ENCODE measurements around the gene GEMIN2.
A peak's percentile ranks its signal among the peaks of the same experiment; 100 is the strongest.
"Not testable (repeated sequence)": the region's sequence is repeated elsewhere in the genome, so short reads cannot be mapped to it uniquely, and the experiment has no call there.

GEMIN2 gene

GRCh38 chr14:39114073-39114838, at the start of gene GEMIN2:
TSS of gene GEMIN2 (plus strand) at chr14:39114323. CDS start at chr14:39114339, 16 bp downstream.
- Mint-ChIP-seq H3K4me3 (peak within 1 kb of the TSS; percentile 97), H3K9me3 (no peaks in the 10 kb centered on the region), H3K27me3 (no peaks in the 10 kb centered on the region), H3K4me1 (peaks cover 11% of the 10 kb centered on the region), H3K27ac (peak within 1 kb of the TSS; percentile 93), H3K36me3 (peaks cover 2% of the 10 kb centered on the region)
- ATAC-seq (ENCODE audit: low read depth) = peak; percentile 95
- peak; percentile 84 to 92 for DNase-seq (ENCODE audit: low spot score in 2 of 2)

GRCh38 chr14:39069169-39069805, 44.8 kb upstream of the GEMIN2 start:
- not testable (repeated sequence) for H3K27me3 Mint-ChIP-seq; H3K4me3 Mint-ChIP-seq; ATAC-seq (ENCODE audit: low read depth); H3K4me1 Mint-ChIP-seq; H3K27ac Mint-ChIP-seq; DNase-seq (ENCODE audit: low spot score in 2 of 2); H3K9me3 Mint-ChIP-seq
- H3K36me3 Mint-ChIP-seq = peaks cover 31% of the 10 kb centered on the region

- no peak for ATAC-seq (ENCODE audit: low read depth)
- Mint-ChIP-seq H3K9me3 (no peaks in the 10 kb centered on the region), H3K27ac (no peak overlapping the region), H3K36me3 (peaks cover 31% of the 10 kb centered on the region), H3K4me3 (no peak overlapping the region), H3K27me3 (no peaks in the 10 kb centered on the region), H3K4me1 (peaks cover 4% of the 10 kb centered on the region)
- DNase-seq (ENCODE audit: low spot score in 2 of 2) = no peak
Measured at GRCh38 chr14:39069923-39070322, 44.2 kb upstream of the GEMIN2 start.

- H3K9me3 Mint-ChIP-seq = no peaks in the 10 kb centered on the region
- H3K4me3 Mint-ChIP-seq = no peak overlapping the region
- no peaks in the 10 kb centered on the region for H3K27me3 Mint-ChIP-seq
- DNase-seq (ENCODE audit: low spot score in 2 of 2) (no peak), ATAC-seq (ENCODE audit: low read depth) (no peak)
- H3K27ac Mint-ChIP-seq = no peak overlapping the region
- peaks cover 4% of the 10 kb centered on the region for H3K4me1 Mint-ChIP-seq
- peaks cover 26% of the 10 kb centered on the region for H3K36me3 Mint-ChIP-seq
Measured at GRCh38 chr14:39071096-39071495, 43.0 kb upstream of the GEMIN2 start.

GRCh38 chr14:39080886-39081285, 33.2 kb upstream of the GEMIN2 start:
- no peaks in the 10 kb centered on the region for H3K9me3 Mint-ChIP-seq
- no peak for DNase-seq (ENCODE audit: low spot score in 2 of 2)
- no peak overlapping the region for H3K4me3 Mint-ChIP-seq
- no peak overlapping the region for H3K27ac Mint-ChIP-seq
- peaks cover 36% of the 10 kb centered on the region for H3K36me3 Mint-ChIP-seq
- no peaks in the 10 kb centered on the region for H3K27me3 Mint-ChIP-seq
- no peaks in the 10 kb centered on the region for H3K4me1 Mint-ChIP-seq
- no peak for ATAC-seq (ENCODE audit: low read depth)

GRCh38 chr14:39083127-39083526, 31.0 kb upstream of the GEMIN2 start:
- H3K9me3 Mint-ChIP-seq = no peaks in the 10 kb centered on the region
- no peak overlapping the region for H3K4me3 Mint-ChIP-seq
- no peak for ATAC-seq (ENCODE audit: low read depth)
- H3K36me3 Mint-ChIP-seq = peaks cover 40% of the 10 kb centered on the region
- no peak for DNase-seq (ENCODE audit: low spot score in 2 of 2)
- H3K27ac Mint-ChIP-seq = no peak overlapping the region
- H3K4me1 Mint-ChIP-seq = no peaks in the 10 kb centered on the region
- H3K27me3 Mint-ChIP-seq = no peaks in the 10 kb centered on the region

- no peaks in the 10 kb centered on the region for H3K9me3 Mint-ChIP-seq
- peak; percentile 37 for ATAC-seq (ENCODE audit: low read depth)
- DNase-seq (ENCODE audit: low spot score in 2 of 2) = no peak
- H3K4me1 Mint-ChIP-seq = no peaks in the 10 kb centered on the region
- H3K27me3 Mint-ChIP-seq = no peaks in the 10 kb centered on the region
- no peak overlapping the region for H3K4me3 Mint-ChIP-seq
- peaks cover 43% of the 10 kb centered on the region for H3K36me3 Mint-ChIP-seq
- no peak overlapping the region for H3K27ac Mint-ChIP-seq
Measured at GRCh38 chr14:39085933-39086332, 28.2 kb upstream of the GEMIN2 start.

GRCh38 chr14:39087493-39087892, 26.6 kb upstream of the GEMIN2 start:
- H3K27me3 Mint-ChIP-seq = no peaks in the 10 kb centered on the region
- H3K27ac Mint-ChIP-seq = no peak overlapping the region
- no peaks in the 10 kb centered on the region for H3K4me1 Mint-ChIP-seq
- peaks cover 41% of the 10 kb centered on the region for H3K36me3 Mint-ChIP-seq
- DNase-seq (ENCODE audit: low spot score in 2 of 2) = no peak
- H3K4me3 Mint-ChIP-seq = no peak overlapping the region
- no peaks in the 10 kb centered on the region for H3K9me3 Mint-ChIP-seq
- ATAC-seq (ENCODE audit: low read depth) = no peak

- H3K27ac Mint-ChIP-seq = no peak overlapping the region
- peaks cover 35% of the 10 kb centered on the region for H3K36me3 Mint-ChIP-seq
- no peak for ATAC-seq (ENCODE audit: low read depth)
- no peak overlapping the region for H3K4me3 Mint-ChIP-seq
- DNase-seq (ENCODE audit: low spot score in 2 of 2) = no peak
- no peaks in the 10 kb centered on the region for H3K27me3 Mint-ChIP-seq
- H3K4me1 Mint-ChIP-seq = peaks cover 8% of the 10 kb centered on the region
- no peaks in the 10 kb centered on the region for H3K9me3 Mint-ChIP-seq
Measured at GRCh38 chr14:39090548-39091111, 23.5 kb upstream of the GEMIN2 start.

GRCh38 chr14:39091716-39092115, 22.4 kb upstream of the GEMIN2 start:
- Mint-ChIP-seq H3K27ac (no peak overlapping the region), H3K36me3 (peaks cover 30% of the 10 kb centered on the region), H3K4me3 (no peak overlapping the region), H3K9me3 (no peaks in the 10 kb centered on the region), H3K27me3 (no peaks in the 10 kb centered on the region), H3K4me1 (peaks cover 8% of the 10 kb centered on the region)
- no peak for DNase-seq (ENCODE audit: low spot score in 2 of 2)
- no peak for ATAC-seq (ENCODE audit: low read depth)

GRCh38 chr14:39094515-39094914, 19.6 kb upstream of the GEMIN2 start:
- peaks cover 25% of the 10 kb centered on the region for H3K36me3 Mint-ChIP-seq
- H3K9me3 Mint-ChIP-seq = no peaks in the 10 kb centered on the region
- DNase-seq (ENCODE audit: low spot score in 2 of 2) (no peak), ATAC-seq (ENCODE audit: low read depth) (no peak)
- H3K27ac Mint-ChIP-seq = no peak overlapping the region
- H3K4me3 Mint-ChIP-seq = no peak overlapping the region
- H3K4me1 Mint-ChIP-seq = peaks cover 16% of the 10 kb centered on the region
- no peaks in the 10 kb centered on the region for H3K27me3 Mint-ChIP-seq

- H3K27ac Mint-ChIP-seq = peak overlapping the region; percentile 78
- no peaks in the 10 kb centered on the region for H3K9me3 Mint-ChIP-seq
- no peaks in the 10 kb centered on the region for H3K27me3 Mint-ChIP-seq
- ATAC-seq (ENCODE audit: low read depth) (no peak), DNase-seq (ENCODE audit: low spot score in 2 of 2) (no peak)
- no peak overlapping the region for H3K4me3 Mint-ChIP-seq
- peaks cover 25% of the 10 kb centered on the region for H3K4me1 Mint-ChIP-seq
- peaks cover 11% of the 10 kb centered on the region for H3K36me3 Mint-ChIP-seq
Measured at GRCh38 chr14:39097159-39097558, 17.0 kb upstream of the GEMIN2 start.

- Mint-ChIP-seq H3K4me1 (peaks cover 34% of the 10 kb centered on the region), H3K27ac (peak overlapping the region; percentile 47), H3K36me3 (peaks cover 11% of the 10 kb centered on the region)
- not testable (repeated sequence) for H3K4me3 Mint-ChIP-seq; DNase-seq (ENCODE audit: low spot score in 2 of 2); H3K9me3 Mint-ChIP-seq; H3K27me3 Mint-ChIP-seq; ATAC-seq (ENCODE audit: low read depth)
Measured at GRCh38 chr14:39099215-39099614, 14.9 kb upstream of the GEMIN2 start.

GRCh38 chr14:39099748-39100147, 14.4 kb upstream of the GEMIN2 start:
- Mint-ChIP-seq H3K4me1 (peaks cover 29% of the 10 kb centered on the region), H3K27ac (peak overlapping the region; percentile 28), H3K36me3 (peaks cover 6% of the 10 kb centered on the region), H3K9me3 (no peaks in the 10 kb centered on the region), H3K4me3 (no peak overlapping the region), H3K27me3 (no peaks in the 10 kb centered on the region)
- DNase-seq (ENCODE audit: low spot score in 2 of 2) (no peak), ATAC-seq (ENCODE audit: low read depth) (no peak)

Data from memory B cell (primary cell).